SK-N-SH (cell line): ENCODE measurements around the gene TULP3. TPM values are rescaled to one million over a fixed set of nuclear protein-coding genes. Genes with fewer than 3 reads are reported as not detected.

Source experiments
- CTCF ChIA-PET: fragments of 300-600, 350-600 bp; formaldehyde crosslinking; extraction: SDS; loops from one replicate; lab custom pipeline; 2021; lab: Yijun Ruan, JAX
- POLR2A ChIA-PET: fragments of 350-600 bp; sonication (Branson Sonifier 250); formaldehyde crosslinking; extraction: SDS; loops from one replicate; lab custom pipeline; 2020; ENCODE audit warnings: antibody characterized with exemption, inconsistent platforms; lab: Yijun Ruan, JAX
- DNase-seq: peaks from one replicate; pipeline ENCODE4 v3.0.0; 2012
- H2AFZ ChIP-seq: fragments of 200-600 bp; sonication (generic); 2 replicates; pipeline ENCODE4 v1.8.1; 2016; ENCODE audit warnings: antibody characterized with exemption, mild to moderate bottlenecking, low read depth
- H3F3A ChIP-seq: fragments of 200-600 bp; sonication (generic); replicated peaks from 2 replicates; pipeline ENCODE3; 2016; ENCODE audit warnings: antibody characterized with exemption, mild to moderate bottlenecking; ENCODE audit not compliant: insufficient read depth
- H3K27ac ChIP-seq, 2 experiments: fragments of 200-500 bp in 1 of 2; fragments of 200-600 bp in 1 of 2; sonication (Bioruptor generic) in 1 of 2; sonication (generic), shearing (Covaris generic) in 1 of 2; 2 replicates each; pipeline versions ENCODE4 v1.5.1 to v1.6.1; 2014 to 2016; ENCODE audit warnings: low read depth in 2 of 2, inconsistent platforms in 1 of 2, low read length in 1 of 2, mild to moderate bottlenecking in 1 of 2, mixed read lengths in 1 of 2
- H3K27me3 ChIP-seq: fragments of 200-600 bp; sonication (generic), shearing (Covaris generic); 2 replicates; pipeline ENCODE4 v1.6.1; 2016; ENCODE audit warnings: mixed run types; ENCODE audit not compliant: insufficient read depth
- H3K36me3 ChIP-seq, 2 experiments: fragments of 200-500 bp in 1 of 2; fragments of 200-600 bp in 1 of 2; sonication (Bioruptor generic) in 1 of 2; sonication (generic) in 1 of 2; replicated peaks in 1 of 2; 2 replicates each; pipeline versions ENCODE3 to v1.5.1; 2014 to 2016; ENCODE audit warnings: low read length in 1 of 2, mild to moderate bottlenecking in 1 of 2; ENCODE audit not compliant: insufficient read depth in 2 of 2, control insufficient read depth in 1 of 2
- H3K4me1 ChIP-seq, 2 experiments: fragments of 200-500 bp in 1 of 2; fragments of 200-600 bp in 1 of 2; sonication (Bioruptor generic) in 1 of 2; sonication (generic), shearing (Covaris generic) in 1 of 2; 2 replicates each; pipeline versions ENCODE4 v1.5.1 to v1.6.1; 2014 to 2016; ENCODE audit warnings: low read depth in 1 of 2, low read length in 1 of 2, mixed run types in 1 of 2; ENCODE audit not compliant: insufficient read depth in 2 of 2, control insufficient read depth in 1 of 2
- H3K4me2 ChIP-seq: fragments of 200-600 bp; sonication (generic), shearing (Covaris generic); 2 replicates; pipeline ENCODE4 v1.6.1; 2017; ENCODE audit warnings: mixed run types
- H3K4me3 ChIP-seq, 2 experiments: fragments of 200-500 bp in 1 of 2; fragments of 200-600 bp in 1 of 2; sonication (Bioruptor generic) in 1 of 2; sonication (generic), shearing (Covaris generic) in 1 of 2; 2 replicates each; pipeline versions ENCODE4 v1.5.1 to v1.8.1; 2014 to 2016; ENCODE audit warnings: low read depth in 2 of 2, inconsistent platforms in 1 of 2, low read length in 1 of 2, mild to moderate bottlenecking in 1 of 2, mixed read lengths in 1 of 2, moderate library complexity in 1 of 2
- H3K79me2 ChIP-seq: fragments of 200-600 bp; sonication (generic); 2 replicates; pipeline ENCODE4 v1.8.1; 2017; ENCODE audit warnings: mild to moderate bottlenecking; ENCODE audit not compliant: insufficient read depth
- H3K9ac ChIP-seq: fragments of 200-600 bp; sonication (generic); 2 replicates; pipeline ENCODE4 v1.6.1; 2017; ENCODE audit warnings: mixed run types
- H3K9me2 ChIP-seq: fragments of 200-600 bp; sonication (generic); 2 replicates; pipeline ENCODE4 v1.6.1; 2017; ENCODE audit warnings: mixed run types
- H3K9me3 ChIP-seq: fragments of 200-600 bp; sonication (generic); 2 replicates; pipeline ENCODE4 v1.6.1; 2017; ENCODE audit warnings: mixed run types, mild to moderate bottlenecking, moderate library complexity
- H4K20me1 ChIP-seq: fragments of 200-600 bp; sonication (generic); 2 replicates; pipeline ENCODE4 v1.6.1; 2017; ENCODE audit warnings: mild to moderate bottlenecking, mixed run types; ENCODE audit not compliant: insufficient read depth
- ELF1 ChIP-seq: IDR thresholded peaks from 2 replicates; pipeline ENCODE4 v1.4.0; 2012
- FOSL2 ChIP-seq: IDR thresholded peaks from 2 replicates; pipeline ENCODE4 v1.4.0; 2012; ENCODE audit warnings: low read depth, mild to moderate bottlenecking, moderate library complexity, borderline replicate concordance
- FOXJ3 ChIP-seq: sonication (generic); formaldehyde crosslinking; IDR thresholded peaks from 2 replicates; pipeline ENCODE4 v1.5.1; 2020; ENCODE audit warnings: mild to moderate bottlenecking, missing genetic modification reagents
- FOXM1 ChIP-seq: IDR thresholded peaks from 2 replicates; pipeline ENCODE4 v1.4.0; 2012; ENCODE audit warnings: low read depth, mild to moderate bottlenecking
- GATA2 ChIP-seq: sonication (generic); formaldehyde crosslinking; IDR thresholded peaks from 2 replicates; pipeline ENCODE4 v1.5.0; 2020; ENCODE audit warnings: mild to moderate bottlenecking, missing genetic modification reagents
- JUND ChIP-seq: IDR thresholded peaks from 2 replicates; pipeline ENCODE4 v1.4.0; 2012
- MEF2A ChIP-seq: IDR thresholded peaks from 2 replicates; pipeline ENCODE4 v1.4.0; 2012; ENCODE audit warnings: low read depth, borderline replicate concordance
- MXI1 ChIP-seq: IDR thresholded peaks from 2 replicates; pipeline ENCODE4 v1.6.1; 2012; ENCODE audit warnings: mild to moderate bottlenecking, low read depth, low read length, improper control_type of control experiment
- NFIC ChIP-seq: IDR thresholded peaks from 2 replicates; pipeline ENCODE4 v1.4.0; 2012; ENCODE audit warnings: borderline replicate concordance
- POLR2AphosphoS5 ChIP-seq: IDR thresholded peaks from 2 replicates; pipeline ENCODE4 v1.6.1; 2012; ENCODE audit warnings: low read depth, low read length
- RCOR1 ChIP-seq: fragments of 150-350 bp; IDR thresholded peaks from 2 replicates; pipeline ENCODE4 v1.6.1; 2017; ENCODE audit warnings: antibody characterized with exemption, low read length
- RFX5 ChIP-seq: IDR thresholded peaks from 2 replicates; pipeline ENCODE4 v1.6.1; 2012; ENCODE audit warnings: mild to moderate bottlenecking, improper control_type of control experiment, low read length
- RXRA ChIP-seq: IDR thresholded peaks from 2 replicates; pipeline ENCODE4 v1.4.0; 2012; ENCODE audit warnings: low read depth, mild to moderate bottlenecking, borderline replicate concordance
- SIN3A ChIP-seq: IDR thresholded peaks from 2 replicates; pipeline ENCODE4 v1.6.1; 2012; ENCODE audit warnings: low read depth, mild to moderate bottlenecking, low read length, moderate library complexity, borderline replicate concordance
- YY1 ChIP-seq: IDR thresholded peaks from 2 replicates; pipeline ENCODE4 v1.4.0; 2012; ENCODE audit warnings: low read depth, mild to moderate bottlenecking
- WGBS: methylation state at CpG from one replicate; pipeline ENCODE4 v1.1.6; 2017; ENCODE audit warnings: low lambda C conversion rate; 5-methylcytosine and 5-hydroxymethylcytosine counted together
- polyA plus RNA-seq, 3 experiments: library from polyadenylated mRNA; depleted of rRNA; stranded (reverse); fragments of >200 nt; gene quantifications; 2 replicates each; pipeline ENCODE4 v1.2.3, GENCODE V29; 2012
- TF ChIP-seq, protein P1 (sequence below): IDR thresholded peaks from 2 replicates; pipeline ENCODE4 v1.4.0; 2012; ENCODE audit warnings: low read depth, borderline replicate concordance
- TF ChIP-seq, protein P2 (sequence below): fragments of 150-350 bp; IDR thresholded peaks from 2 replicates; pipeline ENCODE4 v1.6.1; 2016; ENCODE audit warnings: mild to moderate bottlenecking, low read depth, low read length
- TF ChIP-seq, protein P3 (sequence below): IDR thresholded peaks from 2 replicates; pipeline ENCODE4; 2012
- TF ChIP-seq, protein P4 (sequence below): fragments of 150-350 bp; IDR thresholded peaks from 2 replicates; pipeline ENCODE4 v1.6.1; 2017; ENCODE audit warnings: antibody characterized with exemption, low read length, low read depth, borderline replicate concordance

Gene TULP3
- polyA plus RNA-seq, 1 of the 3 experiments (the other 2 are of a cell fraction) = 22.6 TPM

DNA sequence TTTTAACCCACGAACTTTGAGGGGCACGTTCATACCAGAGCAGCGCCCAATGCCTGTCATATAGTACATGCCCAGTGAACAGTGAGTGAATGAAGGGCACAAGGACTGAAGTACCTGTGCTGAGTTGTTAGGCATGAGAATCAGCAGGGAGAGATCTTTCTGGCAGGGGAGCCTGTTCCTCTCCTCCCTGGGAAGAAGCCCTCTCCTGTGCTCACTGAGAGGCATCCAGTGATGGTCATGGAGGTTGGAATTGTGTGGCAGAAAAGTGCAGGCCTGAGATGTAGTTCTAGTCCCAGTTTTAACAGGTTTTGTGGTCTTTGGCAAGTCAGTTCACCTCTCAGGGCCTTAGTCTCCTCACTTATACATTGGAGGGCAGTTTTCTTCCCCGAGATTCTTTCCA, 89.1 kb downstream of the TULP3 start:
- POLR2A ChIA-PET = no interaction called here
- Histone ChIP-seq H3K4me1 (peaks cover 0 to 9% of the 10 kb centered on the region in 2 experiments; a peak in 1 of 4 replicates), H3K4me3 (no peak overlapping the region), H2AFZ (no peak overlapping the region), H3K27ac (no peak overlapping the region), H3K9me3 (no peaks in the 10 kb centered on the region), H3F3A (peaks cover under 1% of the 10 kb centered on the region), H4K20me1 (0 out of 2 replicates have a peak, but pooled peaks cover 4% of the 10 kb centered on the region), H3K36me3 (no peaks in the 10 kb centered on the region), H3K4me2 (no peak overlapping the region), H3K27me3 (no peaks in the 10 kb centered on the region), H3K9ac (no peak overlapping the region), H3K9me2 (no peaks in the 10 kb centered on the region), H3K79me2 (peaks cover 5% of the 10 kb centered on the region; the same call in 1 of the 2 replicates)
- CTCF ChIA-PET = no interaction called here
- WGBS = 89% methylated on average over 4 of the region's 4 CpGs
- TF ChIP-seq POLR2AphosphoS5 (no peak), MEF2A (no peak), GATA2 (CRISPR knock-in tag) (no peak), SIN3A (no peak), NFIC (no peak), FOXJ3 (CRISPR knock-in tag) (no peak), RCOR1 (no peak), RFX5 (no peak), FOXM1 (no peak), JUND (no peak), ELF1 (no peak), RXRA (no peak), YY1 (no peak), MXI1 (no peak), FOSL2 (no peak)
- TF ChIP-seq, protein P1, sequence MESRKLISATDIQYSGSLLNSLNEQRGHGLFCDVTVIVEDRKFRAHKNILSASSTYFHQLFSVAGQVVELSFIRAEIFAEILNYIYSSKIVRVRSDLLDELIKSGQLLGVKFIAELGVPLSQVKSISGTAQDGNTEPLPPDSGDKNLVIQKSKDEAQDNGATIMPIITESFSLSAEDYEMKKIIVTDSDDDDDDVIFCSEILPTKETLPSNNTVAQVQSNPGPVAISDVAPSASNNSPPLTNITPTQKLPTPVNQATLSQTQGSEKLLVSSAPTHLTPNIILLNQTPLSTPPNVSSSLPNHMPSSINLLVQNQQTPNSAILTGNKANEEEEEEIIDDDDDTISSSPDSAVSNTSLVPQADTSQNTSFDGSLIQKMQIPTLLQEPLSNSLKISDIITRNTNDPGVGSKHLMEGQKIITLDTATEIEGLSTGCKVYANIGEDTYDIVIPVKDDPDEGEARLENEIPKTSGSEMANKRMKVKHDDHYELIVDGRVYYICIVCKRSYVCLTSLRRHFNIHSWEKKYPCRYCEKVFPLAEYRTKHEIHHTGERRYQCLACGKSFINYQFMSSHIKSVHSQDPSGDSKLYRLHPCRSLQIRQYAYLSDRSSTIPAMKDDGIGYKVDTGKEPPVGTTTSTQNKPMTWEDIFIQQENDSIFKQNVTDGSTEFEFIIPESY = no peak
- TF ChIP-seq, protein P2, sequence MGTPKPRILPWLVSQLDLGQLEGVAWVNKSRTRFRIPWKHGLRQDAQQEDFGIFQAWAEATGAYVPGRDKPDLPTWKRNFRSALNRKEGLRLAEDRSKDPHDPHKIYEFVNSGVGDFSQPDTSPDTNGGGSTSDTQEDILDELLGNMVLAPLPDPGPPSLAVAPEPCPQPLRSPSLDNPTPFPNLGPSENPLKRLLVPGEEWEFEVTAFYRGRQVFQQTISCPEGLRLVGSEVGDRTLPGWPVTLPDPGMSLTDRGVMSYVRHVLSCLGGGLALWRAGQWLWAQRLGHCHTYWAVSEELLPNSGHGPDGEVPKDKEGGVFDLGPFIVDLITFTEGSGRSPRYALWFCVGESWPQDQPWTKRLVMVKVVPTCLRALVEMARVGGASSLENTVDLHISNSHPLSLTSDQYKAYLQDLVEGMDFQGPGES = no peak
- TF ChIP-seq, protein P3, sequence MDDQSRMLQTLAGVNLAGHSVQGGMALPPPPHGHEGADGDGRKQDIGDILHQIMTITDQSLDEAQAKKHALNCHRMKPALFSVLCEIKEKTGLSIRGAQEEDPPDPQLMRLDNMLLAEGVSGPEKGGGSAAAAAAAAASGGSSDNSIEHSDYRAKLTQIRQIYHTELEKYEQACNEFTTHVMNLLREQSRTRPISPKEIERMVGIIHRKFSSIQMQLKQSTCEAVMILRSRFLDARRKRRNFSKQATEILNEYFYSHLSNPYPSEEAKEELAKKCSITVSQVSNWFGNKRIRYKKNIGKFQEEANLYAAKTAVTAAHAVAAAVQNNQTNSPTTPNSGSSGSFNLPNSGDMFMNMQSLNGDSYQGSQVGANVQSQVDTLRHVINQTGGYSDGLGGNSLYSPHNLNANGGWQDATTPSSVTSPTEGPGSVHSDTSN = no peak
- TF ChIP-seq, protein P4, sequence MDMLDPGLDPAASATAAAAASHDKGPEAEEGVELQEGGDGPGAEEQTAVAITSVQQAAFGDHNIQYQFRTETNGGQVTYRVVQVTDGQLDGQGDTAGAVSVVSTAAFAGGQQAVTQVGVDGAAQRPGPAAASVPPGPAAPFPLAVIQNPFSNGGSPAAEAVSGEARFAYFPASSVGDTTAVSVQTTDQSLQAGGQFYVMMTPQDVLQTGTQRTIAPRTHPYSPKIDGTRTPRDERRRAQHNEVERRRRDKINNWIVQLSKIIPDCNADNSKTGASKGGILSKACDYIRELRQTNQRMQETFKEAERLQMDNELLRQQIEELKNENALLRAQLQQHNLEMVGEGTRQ = no peak
- no peak for DNase-seq
